ENCODE results near the gene CDH19.
"Not testable (repeated sequence)": the region's sequence is repeated elsewhere in the genome, so short reads cannot be mapped to it uniquely, and the experiment has no call there.

Gene CDH19

DNA sequence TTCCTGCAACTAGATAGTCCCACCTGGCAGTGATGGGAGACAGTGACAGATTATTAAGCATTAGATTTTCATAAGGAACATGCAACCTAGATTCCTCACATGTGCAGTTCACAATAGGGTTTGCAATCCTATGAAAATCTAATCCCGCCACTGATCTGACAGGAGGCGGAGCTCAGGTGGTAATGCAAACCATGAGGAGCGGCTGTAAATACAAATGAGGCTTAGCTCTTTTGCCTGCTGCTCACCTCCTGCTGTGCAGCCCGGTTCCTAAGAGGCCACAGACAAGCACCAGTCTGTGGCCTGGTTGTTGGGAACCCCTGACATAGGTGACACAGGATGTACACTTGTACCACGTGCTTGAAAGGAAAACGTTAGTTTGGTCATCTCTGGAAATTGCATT is 41.6 kb downstream of the CDH19 start:
- no peak for DNase-seq (ENCODE audit: low spot score)

DNA sequence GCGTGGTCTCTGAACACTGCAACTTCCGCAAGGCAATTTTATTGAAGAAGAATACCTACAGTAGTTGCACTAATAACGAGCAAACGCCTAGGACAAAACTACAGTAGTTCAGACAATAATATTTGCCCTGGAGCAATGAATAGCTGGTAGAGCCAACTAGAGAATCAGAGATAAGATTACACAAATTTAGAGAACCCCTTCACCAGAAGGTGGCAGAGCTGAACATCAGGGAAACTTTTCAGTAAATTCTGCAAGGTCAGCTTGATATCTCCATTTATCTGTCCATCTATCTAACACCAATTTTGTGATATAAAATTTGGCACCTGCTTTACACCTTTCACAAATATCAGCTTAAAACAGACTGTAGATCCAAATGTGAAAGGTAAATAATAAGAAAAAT is 43.8 kb downstream of the CDH19 start:
- no peak for DNase-seq (ENCODE audit: low spot score)

DNA sequence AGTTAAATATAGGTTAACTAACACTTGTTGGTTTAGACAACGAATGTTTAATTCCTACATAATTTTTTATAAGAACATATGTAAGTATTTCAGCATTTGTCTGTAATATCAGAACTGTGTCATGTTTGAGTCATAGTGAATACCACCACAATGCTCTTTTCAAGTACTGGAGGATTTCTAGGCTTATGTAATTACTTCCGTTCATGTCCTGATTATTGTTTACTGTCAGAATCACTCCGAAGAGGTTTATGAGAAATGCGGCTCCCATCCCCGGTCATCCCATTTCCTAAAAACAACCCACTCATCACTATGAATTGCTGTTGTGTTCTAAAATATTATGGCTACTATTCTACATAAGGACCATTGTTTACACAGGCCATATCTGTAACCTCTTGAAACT is 45.1 kb downstream of the CDH19 start:
- DNase-seq (ENCODE audit: low spot score) = no peak

DNA sequence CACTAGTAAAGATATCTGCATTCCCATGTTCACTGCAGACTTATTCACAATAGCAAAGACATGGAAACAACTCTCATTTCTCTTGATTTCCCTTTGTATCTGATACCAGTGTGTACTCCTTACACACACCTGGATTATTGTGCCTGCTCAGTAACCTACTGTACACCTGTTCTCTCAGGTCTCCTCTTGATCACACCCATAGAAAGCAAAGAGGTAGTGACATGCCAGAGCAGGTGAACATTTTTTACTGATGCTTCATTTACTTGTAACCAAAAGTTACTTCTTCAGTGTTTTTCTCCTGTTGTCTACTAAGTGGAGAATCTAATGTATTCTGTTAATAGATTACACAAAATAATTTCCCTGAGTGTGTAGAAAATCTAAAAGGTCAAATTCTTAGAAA is 46.8 kb downstream of the CDH19 start:
- DNase-seq (ENCODE audit: low spot score) = no peak

DNA sequence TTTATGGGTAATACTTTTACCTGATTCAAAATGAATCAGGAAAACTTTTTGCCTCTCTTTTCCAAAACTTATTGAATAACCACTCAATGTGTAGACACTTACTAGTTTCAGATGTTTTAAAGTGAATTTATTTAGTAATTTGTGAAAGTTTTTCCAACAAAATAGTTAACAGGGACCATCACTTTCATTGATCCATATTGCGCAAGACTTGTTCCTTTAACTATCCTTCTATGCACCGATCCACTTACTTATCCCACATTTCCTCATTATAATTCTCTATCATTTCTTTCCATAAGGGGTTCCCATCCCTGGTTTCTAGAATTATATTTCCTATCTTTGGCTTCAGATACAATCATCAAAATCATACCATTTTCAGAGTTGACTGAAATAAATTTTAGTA is 48.3 kb downstream of the CDH19 start:
- no peak for DNase-seq (ENCODE audit: low spot score)

DNA sequence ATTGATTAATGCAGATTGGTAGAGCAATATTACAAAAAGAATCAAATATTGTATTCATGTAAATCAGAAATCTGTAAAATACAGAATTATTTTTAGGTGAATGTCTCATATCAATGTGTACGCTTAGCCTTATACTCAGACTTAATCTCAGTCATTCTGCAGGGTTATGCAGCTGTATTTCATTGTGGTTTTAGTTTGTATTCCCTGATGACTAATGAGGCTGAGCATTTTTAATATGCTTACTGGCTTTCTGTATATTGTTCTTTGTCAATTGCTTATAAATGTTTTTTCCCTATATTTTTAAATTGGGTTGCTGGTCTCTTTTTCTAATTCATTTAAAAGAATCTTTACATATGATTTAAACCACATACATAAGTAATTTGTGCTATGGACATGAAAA is 50.1 kb downstream of the CDH19 start:
- DNase-seq (ENCODE audit: low spot score) = no peak

DNA sequence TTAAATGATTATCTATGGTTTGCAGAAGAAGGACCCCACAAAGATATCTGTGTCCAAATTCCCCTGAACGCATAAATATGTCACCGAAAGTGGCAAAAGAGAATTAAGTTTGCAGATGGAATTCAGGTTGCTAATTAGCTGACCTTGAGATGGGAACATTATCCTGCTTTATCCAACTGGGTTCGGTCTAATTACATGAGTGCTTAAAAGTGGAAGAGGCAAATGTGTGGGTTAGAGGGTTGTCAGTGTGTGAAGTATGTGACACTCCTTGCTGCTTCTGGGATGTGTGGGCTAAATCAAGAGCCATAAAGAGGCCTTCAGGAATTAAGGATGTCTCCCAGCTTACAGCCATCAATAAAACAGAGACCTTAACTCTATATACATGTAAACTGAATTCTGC is 53.5 kb downstream of the CDH19 start:
- DNase-seq (ENCODE audit: low spot score) = no peak

DNA sequence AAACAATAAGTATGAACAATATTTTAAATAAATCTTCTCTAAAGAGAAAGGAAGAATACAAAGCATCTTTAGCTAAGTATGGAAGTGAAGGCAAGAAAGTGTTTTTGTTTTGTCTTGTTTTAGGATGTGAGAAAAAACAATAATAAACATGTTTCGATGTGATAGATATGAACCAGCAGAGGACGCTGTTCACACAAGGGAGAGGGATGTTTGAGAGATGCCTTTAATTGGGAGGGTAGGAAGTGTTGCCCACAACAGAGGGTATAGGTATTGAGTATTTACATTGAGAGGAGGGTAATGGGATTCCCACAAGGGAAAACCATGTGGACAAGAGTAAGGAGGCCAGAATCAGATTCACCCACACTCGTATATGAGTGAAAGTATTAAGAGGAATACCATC is 55.1 kb downstream of the CDH19 start:
- DNase-seq (ENCODE audit: low spot score) = no peak

DNA sequence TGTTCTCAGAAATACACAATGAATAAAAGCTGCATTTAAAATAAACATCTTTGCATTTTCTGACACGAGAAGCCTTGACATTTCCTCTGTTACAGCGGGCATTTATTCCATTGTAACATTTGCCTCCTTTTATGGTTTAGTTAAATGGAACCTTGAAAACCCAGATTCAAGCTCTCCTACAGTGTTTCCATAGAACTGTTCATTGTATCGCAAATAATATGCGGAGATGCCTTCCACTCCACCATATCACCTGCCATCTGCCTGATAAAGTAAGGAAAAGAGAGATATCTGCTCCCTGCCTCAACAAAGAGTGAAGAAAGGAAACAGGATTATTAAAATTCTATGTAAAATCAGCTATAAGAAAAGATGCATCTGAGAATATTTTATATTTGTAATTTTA is 69.8 kb downstream of the CDH19 start:
- DNase-seq (ENCODE audit: low spot score) = no peak

DNA sequence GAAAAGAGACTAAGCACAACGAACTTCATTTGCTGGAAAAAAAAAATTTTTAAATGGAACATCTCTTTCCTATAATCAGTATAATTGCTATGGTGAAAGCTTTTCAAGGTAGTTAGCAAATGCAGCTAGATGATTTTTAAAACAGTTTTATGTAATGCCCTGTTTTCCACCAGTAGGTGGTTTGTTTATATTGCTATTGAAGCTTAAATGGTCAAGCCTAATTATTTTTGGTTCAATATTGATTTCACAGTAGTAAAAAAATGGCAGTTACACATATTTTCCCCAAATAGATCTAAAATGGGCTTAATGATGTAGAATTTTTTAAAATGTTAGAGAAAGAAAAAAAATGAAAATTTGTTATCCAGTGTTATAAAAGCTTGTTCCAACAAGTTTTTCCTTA is 70.2 kb downstream of the CDH19 start:
- DNase-seq (ENCODE audit: low spot score) = no peak

DNA sequence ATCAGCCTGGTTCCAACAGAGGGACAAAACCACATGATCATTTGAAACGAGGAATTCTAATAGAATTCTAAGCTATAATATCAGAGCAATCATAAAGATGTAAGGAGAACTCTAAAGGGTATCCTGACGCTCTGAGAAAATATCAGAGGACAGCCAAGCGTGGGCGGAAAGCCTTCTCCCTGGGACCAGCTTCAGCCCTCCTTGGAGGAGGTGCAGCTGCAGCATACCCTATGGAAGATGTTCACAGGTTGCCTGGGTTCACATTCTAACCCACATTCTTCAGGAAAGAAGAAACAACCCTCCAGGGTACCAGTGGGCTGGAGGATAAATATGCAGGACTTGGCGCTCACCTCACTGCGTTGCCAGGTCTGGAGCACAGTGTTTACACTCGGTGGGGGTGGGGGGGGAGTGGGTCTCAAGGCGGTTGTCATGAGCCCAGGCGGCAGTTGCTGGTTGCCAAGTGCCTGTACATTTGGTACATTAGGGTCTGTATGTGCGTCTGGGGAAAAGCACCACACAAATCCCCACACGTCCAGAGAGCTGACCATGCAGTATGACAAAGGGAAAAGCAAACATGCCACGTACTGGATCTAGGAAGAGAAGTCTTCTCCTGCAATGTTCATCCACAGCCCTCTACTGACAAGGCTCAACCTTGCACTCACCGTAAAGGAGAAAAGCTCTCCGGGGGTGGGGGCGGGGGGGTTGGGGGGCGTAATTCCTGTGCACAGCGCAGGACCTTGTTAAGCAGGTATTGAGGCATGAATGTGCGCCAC is 80.5 kb downstream of the CDH19 start:
- no peak for DNase-seq (ENCODE audit: low spot score)

DNA sequence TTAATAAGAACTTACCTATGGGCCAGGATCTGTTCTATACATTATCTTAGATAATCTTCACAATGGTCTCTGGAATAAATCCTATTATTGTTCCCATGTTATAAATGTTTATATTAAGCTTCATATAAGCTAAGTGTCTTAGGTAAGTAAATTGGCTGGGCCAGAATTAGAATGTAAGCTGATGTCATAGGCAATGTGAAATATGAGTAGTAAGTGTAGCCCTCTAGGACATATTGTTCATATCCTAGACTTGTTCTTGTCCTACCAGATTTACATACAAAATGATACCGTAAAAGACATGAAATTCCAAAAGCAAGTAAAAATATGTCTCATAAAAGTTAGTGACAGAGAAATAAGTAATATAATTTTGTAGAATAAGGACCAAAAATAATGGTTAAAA is 89.9 kb downstream of the CDH19 start:
- DNase-seq (ENCODE audit: low spot score) = no peak

DNA sequence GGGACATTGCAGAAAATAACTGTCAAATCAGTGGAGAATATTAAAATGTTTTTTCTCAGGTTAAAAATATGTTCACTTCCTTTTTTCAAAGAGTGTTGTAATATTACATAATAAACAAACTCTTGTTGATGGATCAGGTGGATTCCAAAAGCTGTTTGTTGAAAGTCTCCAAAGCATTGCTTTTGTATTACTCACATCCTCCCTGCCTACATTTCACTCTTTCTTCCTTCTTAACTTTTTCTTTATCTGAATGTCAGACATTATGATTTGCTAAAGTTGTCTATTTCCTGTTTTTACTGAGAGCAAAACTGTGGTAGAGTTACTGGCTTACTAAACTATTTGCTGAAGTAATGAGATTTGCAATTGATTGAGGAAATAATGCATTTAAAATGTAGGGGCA is 92.1 kb downstream of the CDH19 start:
- no peak for DNase-seq (ENCODE audit: low spot score)

DNA sequence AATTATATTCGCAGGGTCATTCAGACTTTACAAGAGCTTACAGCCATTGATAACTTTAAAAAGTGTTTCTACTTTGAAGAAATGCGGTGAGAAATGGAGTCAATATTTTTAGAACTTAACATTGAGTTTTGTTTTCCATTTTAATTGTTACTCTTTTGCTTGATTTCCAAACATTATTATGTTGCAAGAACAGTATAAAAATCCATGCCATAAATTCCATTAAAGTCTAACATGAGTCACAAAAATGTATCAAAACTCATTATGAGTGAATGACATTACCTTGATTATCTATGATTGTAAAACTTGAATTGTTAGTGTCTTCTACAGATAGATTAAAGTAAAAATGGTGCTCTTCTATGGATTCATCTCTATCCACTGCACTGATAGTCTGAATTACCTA is 92.6 kb downstream of the CDH19 start:
- DNase-seq (ENCODE audit: low spot score) = no peak

DNA sequence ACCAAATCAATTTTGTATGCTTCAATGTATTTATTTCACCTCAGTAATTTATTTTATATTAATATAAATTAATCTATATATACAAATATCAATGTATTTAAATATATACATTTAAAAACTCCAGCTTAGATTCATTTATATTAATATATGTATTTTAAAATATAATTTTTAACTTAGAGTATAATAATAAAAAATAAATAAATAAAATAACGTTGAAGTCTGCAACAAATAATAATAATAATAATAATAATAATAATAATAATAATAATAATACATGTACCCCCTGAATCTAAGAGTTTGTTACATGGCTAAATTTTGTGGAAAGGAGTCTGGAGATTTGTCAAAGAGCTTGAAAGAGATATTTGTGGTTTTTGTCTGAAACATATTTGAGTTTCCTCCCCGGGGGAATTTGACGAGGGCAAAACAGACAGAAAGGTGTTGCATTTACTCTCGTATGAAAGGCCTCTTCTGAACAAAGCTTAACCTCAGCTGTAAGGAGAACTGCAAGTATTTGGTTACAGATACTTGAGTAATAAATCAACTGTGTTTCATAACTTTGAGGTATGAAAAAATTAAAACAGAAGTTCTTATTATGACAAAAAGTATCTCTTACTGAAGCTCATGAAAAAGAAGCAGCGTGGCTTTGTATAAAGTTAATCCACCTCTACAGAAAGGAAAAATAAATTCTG is 93.4 kb downstream of the CDH19 start:
- DNase-seq (ENCODE audit: low spot score) = no peak

DNA sequence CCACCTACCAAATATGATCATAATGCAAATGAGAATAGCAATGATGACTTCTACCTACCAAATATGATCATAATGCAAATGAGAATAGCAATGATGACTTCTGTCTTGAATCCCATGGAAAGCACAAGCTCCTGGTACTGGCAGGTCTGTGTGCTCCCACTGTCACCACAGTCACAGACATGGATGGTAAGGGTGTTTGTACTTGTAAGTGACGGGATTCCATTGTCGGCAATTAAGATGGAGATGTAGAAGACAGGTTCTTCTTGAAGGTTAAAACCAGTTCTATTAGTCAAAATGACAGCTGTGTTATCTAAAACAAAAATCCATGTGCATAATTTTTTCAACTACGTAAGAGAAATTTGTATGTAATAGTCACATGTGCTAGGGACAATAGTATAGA is 95.0 kb downstream of the CDH19 start:
- DNase-seq (ENCODE audit: low spot score) = no peak

DNA sequence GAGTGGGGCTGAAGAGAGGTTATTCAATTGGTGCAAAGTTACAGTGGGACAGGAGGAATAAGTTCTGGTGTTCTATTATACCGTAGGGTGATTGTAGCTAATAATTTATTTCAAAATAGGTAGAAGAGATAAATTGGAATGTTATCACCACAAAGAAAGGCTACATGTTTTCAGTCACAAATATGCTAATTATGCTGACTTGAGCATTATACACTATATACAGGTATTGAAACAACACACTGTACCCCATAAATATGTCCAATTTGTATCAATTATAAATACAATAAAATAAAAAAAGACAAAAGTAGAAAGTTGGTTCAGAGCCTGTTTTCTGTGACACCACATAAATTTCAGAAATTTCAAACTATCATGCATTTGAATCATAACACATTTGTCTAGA is 97.7 kb downstream of the CDH19 start:
- DNase-seq (ENCODE audit: low spot score) = no peak

DNA sequence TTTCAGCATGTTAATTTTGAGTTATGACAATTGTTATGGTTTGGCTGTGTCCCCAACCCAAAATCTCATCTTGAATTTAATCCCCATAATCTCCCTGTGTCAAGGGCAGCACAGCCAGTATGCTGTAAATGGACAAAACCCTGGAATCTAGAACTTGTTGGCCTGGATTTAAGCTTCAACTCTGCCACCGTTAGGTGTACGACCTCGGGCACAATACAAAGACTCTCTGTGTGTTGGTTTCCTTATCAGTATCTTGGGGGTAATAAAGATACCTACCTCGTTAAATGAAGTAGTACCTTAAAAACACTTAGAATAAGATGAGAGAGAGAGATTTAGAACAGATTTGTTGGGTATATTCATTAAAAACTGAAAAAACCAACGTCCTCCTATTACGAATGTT is 106.5 kb downstream of the CDH19 start:
- no peak for DNase-seq (ENCODE audit: low spot score)

DNA sequence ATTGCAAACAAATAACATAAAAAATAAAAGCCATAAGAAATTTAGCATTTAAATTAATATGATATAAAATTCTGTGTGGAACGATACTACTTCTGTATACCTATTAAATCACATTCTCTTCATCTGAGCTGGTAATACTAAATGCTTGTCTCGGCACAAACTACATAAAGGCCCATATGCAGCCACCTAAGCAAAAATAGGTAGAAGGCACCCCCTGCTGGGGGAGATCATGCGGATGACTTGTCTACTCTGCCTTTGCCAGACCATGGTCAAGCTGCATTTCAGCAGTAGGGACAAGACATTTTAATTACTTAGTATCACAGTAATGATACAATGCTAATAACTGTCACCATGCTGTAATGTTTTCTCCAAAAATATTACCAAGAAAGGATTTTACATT is 108.0 kb downstream of the CDH19 start:
- no peak for DNase-seq (ENCODE audit: low spot score)

DNA sequence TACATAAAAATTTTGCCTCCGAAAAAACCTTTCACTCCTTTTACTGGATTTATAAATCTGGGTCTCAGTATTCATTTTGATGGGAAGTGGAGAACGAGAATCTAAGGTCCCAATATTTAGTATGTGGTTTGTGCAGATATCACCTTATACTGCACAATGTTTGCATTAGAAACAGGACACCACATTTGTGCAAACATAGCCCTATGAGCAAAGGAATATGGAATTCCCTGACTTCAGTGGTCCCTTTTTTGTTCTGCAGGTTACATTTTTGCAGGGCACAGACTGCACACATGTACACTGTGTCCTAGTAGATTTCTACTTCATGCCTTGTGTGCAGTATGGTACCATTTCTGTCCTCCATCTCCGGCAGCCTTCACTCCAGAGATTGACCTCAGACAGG is 130.0 kb downstream of the CDH19 start:
- DNase-seq (ENCODE audit: low spot score) = no peak

DNA sequence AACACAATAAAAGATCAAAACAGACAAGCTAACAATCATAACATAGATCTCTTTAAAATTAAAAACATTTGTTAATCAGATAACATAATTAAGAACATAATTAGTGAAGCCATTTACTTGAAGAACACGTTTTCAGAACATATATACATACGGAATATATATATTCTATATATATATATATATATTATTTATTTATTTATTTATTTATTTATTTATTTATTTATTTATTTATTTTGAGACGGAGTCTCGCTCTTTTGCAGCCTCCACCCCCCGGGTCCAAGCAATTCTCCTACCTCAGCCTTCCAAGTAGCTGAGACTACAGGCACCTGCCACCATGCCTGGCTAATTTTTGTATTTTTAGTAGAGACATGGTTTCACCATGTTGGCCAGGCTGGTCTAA is 137.7 kb downstream of the CDH19 start:
- not testable (repeated sequence) for DNase-seq (ENCODE audit: low spot score)

DNA sequence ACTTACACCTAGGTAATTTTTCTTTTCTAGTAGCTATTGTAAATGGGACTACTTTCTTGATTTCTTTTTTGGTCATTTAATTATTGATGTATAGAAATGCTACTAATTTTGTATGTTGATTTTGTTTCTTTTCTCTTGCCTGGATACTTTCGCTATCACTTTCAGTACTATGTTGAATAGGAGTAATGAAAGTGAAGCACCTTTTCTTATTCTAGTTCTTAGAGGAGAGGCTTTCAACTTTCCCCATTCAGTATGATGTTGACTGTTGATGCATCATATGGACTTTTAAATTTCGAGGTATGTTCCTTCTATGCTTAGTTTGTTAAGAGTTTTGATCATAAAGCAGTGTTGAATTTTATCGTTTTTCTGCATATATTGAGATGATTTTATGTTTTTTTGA is 142.5 kb downstream of the CDH19 start:
- DNase-seq (ENCODE audit: low spot score) = no peak

DNA sequence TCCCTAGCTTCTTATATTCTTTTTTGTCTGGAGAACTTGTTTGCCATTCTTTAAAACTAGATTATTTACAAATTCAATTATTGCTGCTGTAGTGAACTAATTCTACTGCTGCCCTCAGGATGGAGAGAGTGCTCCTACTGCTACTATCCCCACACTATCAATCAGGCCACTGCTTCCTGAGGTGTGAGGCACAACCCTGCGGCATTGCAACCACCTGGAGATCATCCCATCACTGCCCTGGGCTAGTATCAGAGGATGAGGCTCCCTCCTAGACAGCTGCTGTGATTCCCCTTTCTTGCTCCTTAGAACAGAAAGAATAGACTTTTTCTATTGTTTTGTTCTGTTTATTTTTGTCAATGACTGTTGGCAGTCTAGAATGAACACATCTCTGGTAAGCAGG is 146.6 kb downstream of the CDH19 start:
- no peak for DNase-seq (ENCODE audit: low spot score)
